ENCODE results near the gene ADAMTS17.

The ADAMTS17 gene

DNA sequence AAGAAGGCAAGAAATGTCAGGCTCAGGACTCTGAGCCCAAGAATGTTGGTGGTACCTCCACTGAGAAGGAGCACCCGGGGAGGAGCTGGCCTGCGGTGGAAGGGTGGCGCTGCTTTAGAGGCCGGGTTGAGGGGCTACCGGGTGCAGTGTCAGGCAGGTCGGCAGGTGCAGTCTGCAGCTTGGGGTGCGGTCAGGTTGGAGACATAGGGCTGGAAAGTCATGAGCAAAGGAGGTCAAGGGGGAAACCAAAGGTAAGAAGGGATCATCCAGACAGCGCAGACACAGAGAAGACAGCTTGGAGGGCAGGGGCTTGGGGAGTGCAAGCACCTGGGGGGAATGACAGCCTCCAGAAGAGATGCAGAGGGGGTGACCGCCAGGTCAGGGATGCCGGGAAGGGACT is 334.2 kb downstream of the ADAMTS17 start:
- no peak for DNase-seq

DNA sequence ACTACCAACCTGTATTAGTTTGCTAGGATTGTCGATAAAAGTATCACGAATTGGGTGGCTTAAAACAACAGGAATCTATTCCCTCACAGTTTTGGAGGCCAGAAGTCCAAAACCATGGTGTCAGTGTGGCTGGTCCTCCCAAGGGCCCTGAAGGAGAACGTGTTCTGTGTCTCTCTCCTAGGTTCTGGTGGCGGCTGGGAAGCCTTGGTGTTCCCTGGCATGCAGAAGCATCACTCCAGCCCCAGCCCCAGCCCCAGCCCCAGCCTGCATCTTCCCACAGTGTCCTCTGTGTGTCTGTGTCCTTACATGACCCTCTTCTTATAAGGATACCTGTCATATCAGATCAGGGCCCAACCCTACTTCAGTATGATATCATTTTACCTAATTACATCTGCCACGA is 336.1 kb downstream of the ADAMTS17 start:
- no peak for DNase-seq

GRCh38 chr15:100005013-100005412 is 336.8 kb downstream of the ADAMTS17 start:
- no peak for DNase-seq

DNA sequence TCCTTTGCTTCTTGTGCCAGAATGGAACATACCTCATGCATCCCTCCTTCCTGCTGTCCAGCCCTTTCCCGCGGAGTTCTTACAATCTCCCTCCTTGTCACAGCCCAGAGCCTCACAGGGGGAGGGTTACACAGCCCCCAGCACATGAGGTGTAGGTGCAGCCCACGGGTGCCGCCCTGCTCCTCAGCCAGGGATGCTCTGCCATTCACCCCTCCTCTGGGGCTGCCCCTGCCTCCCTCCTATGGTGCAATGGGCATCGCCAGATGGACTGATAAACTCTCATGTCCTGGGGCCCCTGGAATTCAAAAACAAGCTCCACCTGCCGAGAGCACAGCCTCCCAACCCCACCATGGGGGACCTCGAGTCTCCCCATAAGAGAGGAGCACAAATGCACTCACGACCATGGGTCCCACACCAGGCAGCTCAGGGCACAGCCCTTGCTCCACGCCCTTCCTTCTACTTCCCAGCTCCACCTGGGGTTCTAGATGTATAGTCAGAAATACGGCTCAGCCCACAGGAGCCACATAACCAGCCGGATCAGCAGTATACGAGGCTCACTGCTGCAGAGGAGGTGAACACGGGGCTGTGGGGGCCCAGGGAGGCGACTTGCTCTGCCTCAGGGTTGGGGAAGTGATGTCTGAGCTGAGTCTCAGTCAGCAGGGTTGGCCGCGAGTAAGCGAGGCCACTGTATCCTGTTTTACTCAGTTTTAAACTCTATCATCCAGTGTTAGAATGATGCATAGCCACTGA is 338.8 kb downstream of the ADAMTS17 start:
- no peak for DNase-seq

- DNase-seq = no peak
These were observed 339.6 kb downstream of the ADAMTS17 start for GRCh38 chr15:100002086-100002620.

DNA sequence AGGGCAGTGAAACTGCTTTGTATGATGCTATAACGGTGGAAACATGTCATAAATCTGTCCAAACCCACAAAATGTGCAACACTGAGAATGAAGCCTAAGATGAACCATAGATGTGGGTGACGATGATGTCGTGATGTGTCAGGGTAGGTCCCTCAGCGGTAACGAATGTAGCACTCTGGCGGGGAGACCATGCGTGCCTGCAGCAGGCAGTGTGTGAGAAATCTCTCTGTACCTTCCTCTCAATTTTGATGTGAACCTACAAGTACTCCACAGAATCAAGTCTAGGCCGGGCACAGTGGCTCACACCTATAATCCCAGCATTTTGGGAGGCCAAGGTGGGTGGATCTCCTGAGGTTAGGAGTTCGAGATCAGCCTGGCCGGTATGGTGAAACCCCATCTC is 340.4 kb downstream of the ADAMTS17 start:
- no peak for DNase-seq

- no peak for DNase-seq
These were observed 342.3 kb downstream of the ADAMTS17 start for GRCh38 chr15:99999282-100000070.

GRCh38 chr15:99998661-99999101 is 343.1 kb downstream of the ADAMTS17 start:
- no peak for DNase-seq

DNA sequence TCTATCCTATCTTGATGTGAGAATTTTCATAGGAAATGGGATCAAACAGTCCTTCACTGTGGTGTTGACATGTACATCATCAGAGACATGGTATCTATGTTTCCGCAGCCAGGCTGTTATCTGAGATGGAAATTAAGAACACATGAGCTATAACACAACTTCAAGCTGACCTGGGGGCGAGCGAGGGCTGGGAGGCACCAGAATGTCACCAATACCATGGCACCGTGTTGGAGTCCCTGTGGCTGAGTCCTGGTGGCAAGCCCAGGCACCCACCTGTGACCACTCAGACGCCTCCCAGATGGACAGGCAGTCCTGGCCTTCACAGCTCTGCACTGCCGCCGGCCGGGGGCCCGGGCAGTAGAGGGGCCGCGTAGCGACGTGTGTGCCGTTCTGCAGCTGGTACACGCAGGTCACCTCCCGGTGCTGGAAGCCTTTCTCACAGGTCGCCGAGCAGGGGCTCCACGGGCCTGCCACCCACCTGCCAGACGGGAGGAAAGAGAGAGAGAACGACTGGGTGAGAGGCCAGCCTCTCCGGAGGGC is 344.6 kb downstream of the ADAMTS17 start:
- DNase-seq = no peak

- no peak for DNase-seq
These were observed 345.1 kb downstream of the ADAMTS17 start for GRCh38 chr15:99996660-99997059.

DNA sequence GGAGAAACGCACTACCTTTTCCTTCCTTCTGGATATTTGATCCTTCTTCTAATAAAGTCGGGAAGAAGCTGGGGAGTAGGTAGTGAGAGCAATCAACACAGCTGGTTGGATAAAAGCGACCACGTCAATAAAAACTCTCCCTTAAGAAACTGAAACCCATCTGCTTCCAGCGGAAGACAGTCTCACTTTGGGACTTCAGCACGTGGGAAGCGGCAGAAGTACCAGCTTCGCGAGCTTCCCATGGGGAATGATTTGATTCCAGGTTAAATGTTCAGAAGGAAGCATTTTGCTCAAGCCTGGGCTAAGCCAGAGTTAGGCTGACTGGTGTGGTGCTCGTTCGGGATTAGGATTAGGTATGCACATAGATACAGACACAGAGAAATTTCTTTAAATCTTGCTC is 346.2 kb downstream of the ADAMTS17 start:
- no peak for DNase-seq

DNA sequence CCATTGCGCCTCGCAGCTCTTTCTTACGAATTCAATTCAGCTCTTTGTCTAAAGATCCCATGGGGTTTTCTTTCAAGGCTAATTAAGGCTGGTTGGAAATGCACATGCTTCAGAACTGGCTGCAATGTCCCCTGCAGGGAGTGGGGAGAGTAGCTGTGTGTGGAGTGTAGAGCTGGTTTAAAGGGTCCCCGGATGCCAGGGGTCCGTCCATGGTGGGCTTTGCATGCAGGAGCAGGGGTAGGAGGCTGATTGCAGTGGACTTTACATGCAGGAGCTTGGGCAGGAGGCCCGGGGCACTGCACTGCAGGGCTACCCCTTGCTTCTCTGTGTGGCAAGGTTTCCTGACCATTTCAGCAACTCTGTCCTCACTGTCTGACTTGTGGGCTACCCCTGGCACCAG is 346.9 kb downstream of the ADAMTS17 start:
- DNase-seq = no peak

GRCh38 chr15:99993681-99994131 is 348.1 kb downstream of the ADAMTS17 start:
- no peak for DNase-seq

DNA sequence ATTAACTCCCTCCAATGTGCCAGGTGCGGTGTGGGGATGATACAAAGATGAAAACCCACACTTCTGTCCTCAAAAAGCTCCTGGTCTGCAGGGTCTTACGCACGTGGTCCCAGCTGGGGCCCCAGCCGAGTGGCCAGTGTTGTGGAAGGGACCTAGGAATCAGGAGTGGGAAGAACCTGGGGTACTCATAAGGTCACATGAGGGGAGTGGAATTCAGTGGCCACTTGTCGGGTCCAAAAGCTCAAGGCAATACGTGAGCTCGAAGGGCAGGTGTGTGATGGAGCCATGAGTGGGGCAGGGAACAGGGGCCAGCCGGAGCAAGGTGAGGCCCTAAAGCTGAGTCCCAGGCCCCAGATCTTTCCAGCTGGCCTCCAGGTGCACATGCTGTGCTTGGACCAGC is 348.5 kb downstream of the ADAMTS17 start:
- DNase-seq = no peak

GRCh38 chr15:99992611-99993231 is 349.1 kb downstream of the ADAMTS17 start:
- no peak for DNase-seq

DNA sequence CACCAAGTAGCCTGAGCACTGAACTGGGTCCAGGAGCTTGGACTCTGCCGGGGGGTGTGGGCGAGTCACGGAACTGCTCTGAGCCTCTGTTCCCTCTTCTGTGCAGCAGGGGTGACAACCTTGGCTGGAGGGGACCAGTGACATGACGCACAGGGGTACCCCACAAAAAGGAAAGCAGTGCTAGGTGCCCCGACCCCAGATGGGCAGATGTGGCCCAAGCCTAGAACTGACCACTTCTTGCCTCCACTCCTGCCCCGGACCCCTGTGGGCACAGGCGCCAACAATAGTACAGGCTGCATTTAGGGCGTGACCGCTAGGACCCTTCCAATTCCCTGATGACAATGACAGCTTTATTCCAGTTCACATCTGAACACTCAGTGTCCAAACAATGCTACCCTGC is 352.7 kb downstream of the ADAMTS17 start:
- DNase-seq = no peak

- DNase-seq = no peak
These were observed 354.1 kb downstream of the ADAMTS17 start for GRCh38 chr15:99987701-99988100.

GRCh38 chr15:99987119-99987506 is 354.7 kb downstream of the ADAMTS17 start:
- DNase-seq = no peak

DNA sequence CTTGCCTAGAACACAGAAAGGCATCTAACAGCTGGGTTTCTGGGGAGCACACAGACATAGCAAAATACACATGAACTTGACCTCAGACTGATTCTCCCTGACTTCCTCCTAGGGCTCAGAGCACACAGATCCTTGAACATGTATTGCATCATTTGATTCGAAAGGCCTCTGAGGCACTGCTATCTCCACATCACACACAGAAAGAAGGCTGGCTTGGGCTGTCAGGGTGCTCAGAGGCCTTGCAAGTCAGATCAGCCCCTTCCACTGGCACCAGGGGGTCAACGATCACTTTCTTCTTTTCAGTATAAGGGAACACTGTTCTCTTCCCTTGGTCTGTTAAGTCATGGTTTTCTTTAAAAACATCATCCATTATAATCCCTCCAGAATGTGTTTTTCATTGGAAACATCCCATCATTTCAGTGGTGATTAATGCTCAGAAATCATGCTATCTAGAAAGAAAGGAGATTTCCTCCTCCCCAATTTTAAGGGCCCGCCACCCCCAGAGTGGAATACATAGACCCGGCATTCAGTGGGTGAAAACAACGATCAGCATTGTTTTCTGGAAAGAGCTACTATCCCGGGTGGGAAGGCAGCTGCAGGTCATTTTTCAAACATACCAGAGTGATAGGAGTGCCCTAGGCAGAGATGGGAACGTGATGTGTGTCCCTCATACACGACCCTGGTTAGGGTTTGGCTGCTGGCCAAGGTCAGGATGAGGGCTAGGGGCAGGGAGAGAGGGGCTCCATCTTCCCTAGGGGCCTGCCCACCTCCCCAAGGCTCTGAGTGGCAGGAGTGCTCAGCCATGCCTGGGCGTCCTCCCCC is 355.3 kb downstream of the ADAMTS17 start:
- no peak for DNase-seq

GRCh38 chr15:99985878-99986277 is 355.9 kb downstream of the ADAMTS17 start:
- no peak for DNase-seq

- DNase-seq = no peak
These were observed 357.1 kb downstream of the ADAMTS17 start for GRCh38 chr15:99984491-99985243.

DNA sequence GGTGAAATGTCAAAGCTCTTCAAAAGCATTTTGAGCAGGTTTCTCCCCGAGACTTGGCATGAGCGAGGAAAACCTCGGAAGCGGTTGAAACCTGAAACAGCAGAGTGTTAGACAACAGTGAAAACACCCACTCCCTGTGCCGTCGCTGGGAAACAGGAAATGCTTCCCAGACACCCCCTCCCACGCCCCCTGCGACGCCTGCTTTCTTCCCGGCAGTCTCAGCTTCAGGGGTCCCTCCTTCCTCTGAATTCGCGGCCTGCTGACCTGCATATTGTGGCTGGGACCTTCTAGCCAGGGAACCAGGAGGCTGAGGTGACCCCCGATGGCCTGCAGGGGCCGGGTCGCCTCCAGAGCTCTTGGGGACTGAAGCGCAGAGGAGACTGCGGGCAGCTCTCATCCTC is 357.9 kb downstream of the ADAMTS17 start:
- DNase-seq = no peak
